Superior temporal gyrus (tissue), 1 donor: Measurements from ENCODE around the gene TCN1.
"Not testable (repeated sequence)": the region's sequence is repeated elsewhere in the genome, so short reads cannot be mapped to it uniquely, and the experiment has no call there.

Experiments
- DNase-seq: peaks from one replicate; pipeline ENCODE4 v3.0.0-alpha.2; 2016; ENCODE audit errors: extremely low spot score

TCN1 gene

DNA sequence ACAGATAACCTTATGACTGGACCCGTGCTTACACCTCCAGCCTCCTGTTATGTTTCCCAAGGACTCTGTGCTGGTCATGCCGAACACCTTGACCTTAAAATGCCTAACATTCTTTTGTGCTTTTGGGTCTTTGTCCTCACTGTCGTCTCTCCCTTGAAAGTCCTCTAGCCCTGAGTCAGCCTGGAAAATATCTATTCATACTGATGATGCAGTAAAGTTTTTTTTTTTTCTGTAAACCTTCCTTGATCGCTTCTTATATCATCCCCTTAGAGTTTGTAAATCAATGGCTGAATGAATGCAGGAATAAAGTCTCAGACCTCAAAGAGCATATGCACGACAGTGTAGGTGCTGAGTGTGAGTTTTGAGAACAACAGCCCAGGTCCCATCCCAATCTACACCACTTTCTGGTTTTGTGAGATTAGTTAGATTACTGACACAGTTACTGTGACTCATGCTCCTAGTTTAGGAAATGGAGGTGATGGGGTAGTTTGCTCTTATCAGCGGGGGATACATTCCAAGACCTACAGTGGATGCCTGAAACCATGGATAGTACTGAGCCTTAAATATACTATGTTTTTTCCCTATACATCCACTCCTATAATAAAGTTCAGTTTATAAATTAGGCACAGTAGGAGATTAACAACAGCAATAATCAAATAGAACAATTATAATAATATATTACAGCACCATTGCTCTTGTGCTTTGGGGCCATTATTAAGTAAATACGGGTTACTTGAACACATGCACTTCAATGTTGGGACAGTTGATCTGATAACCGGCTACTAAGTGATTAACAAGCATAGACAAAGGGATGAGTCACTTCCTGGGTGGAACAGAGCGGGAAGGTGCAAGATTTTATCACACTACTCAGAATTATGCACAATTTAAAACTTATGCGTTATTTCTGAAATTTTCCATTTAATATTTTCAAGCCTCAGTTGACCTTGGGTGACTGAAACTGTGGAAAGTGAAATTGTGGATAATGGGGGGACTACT lies 8.6 kb downstream of the TCN1 start:
- DNase-seq, result no peak

DNA sequence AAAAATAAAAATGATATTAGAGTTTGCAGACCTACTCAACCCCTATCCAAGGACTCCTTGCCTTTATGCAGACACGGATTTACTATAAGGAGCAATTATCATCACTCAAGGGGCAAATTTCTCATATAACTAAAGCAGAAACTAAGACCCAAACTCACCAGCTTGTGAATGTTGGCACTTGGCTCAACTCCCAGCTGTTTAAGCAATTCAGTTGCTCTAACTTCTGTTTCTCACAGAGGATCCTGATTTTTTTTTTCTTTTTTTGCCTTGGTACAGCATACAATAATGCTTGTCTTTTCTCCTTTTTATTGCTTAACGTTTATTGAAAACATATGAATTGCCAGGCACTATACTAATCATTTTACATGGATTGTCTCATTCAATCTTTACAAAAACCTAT lies 11.4 kb downstream of the TCN1 start:
- no peak for DNase-seq

DNA sequence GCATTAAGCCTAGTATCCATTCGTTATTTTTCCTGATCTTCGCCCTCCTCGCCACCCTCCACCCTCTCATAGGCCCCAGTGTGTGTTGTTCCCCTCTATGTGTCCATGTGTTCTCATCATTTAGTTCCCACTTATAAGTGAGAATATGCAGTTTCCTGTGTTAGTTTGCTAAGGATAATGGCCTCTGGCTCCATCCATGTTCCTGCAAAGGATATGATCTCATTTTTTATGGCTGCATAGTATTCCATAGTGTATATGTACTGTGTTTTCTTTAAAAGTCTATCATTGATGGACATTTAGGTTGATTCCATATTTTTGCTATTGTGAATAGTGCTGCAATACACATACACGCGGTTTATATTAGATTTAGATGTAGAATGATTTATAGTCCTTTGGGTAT lies 14.9 kb downstream of the TCN1 start:
- not testable (repeated sequence) for DNase-seq

DNA sequence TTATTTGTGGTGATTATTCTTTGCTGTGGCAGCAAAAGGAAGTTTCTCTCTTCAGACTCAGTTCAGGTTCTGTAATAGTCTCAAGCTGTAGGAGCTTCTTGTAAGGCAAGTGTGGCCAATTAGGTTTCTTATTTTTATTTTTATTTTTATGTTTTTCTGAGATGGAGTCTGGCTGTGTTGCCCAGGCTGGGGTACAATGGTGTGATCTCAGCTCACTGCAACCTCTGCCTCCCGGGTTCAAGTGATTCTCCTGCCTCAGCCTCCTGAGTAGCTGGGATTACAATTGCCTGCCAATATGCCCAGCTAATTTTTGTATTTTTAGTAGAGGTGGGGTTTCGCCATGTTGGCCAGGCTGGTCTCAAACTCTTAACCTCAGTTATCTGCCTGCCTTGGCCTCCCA lies 16.7 kb downstream of the TCN1 start:
- not testable (repeated sequence) for DNase-seq

DNA sequence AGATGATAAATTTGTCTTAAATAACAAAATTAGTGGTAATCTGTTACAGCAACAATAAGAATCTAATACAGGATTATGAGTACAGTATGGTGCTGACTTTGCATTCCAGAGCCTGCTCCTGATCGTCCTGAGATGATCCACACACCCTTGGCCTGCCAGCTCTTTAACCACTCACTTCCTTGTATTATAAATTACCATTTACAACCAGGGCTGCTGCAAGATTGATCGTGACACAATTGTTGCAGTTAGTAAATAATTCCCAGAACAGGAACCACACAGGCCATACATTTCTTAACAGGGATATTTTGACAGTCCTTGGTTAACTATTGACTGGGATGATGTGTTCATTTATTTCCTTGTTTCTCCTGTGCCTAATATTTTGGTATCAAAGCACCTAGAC lies 17.2 kb downstream of the TCN1 start:
- no peak for DNase-seq

DNA sequence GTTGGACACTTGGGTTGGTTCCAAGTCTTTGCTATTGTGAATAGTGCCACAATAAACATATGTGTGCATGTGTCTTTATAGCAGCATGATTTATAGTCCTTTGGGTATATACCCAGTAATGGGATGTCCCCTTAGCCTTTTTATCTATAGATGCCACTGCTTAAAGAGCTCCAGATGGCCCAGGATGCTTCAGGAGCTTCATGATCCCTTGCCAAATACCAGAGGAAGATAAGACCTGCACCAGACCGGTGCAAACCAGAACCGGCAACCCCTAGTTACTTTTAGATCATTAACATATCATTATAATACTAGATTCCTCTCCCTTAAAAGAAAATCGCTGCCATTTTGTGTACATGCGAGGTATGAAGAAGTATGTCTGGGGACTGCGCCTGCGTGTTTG lies 17.8 kb downstream of the TCN1 start:
- DNase-seq, result not testable (repeated sequence)

DNA sequence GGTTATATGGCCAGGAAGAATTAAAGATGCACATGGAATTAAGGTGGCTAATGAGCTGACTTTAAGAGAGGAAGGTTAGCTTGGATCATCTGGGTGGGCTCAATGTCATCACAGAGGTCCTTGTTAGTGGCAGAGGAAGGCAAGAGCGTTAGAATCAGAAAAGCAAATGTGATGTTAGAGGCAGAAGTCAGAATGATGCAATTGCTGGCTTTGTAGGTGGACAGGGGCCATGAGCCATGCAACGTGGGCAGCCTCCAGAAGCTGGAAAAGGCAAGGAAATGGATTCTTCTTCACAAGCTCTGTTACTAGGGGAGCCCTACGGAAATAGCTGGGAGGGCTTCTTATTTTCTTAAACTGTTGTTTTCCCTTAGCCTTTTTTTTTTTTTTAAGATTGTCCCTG lies 18.7 kb downstream of the TCN1 start:
- DNase-seq, result no peak

DNA sequence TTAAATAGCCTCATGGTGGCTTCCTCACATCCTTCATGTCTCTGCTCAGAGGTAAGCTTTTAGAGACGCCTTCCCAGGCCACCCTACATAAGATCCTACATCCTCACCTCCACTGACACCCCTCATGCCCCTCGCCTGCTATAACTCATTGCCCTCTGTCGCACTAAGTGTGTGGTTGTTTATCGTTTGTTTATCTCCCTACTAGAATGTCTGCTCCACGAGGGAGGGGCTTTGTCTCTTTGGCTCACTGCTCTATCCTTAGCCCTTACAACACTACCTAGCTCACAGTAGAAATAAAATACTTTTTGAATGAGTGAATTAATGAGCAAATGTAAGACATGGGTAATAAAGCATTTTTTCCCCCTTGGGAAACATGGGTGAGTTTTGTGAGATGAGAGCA lies 19.7 kb downstream of the TCN1 start:
- DNase-seq, result no peak

DNA sequence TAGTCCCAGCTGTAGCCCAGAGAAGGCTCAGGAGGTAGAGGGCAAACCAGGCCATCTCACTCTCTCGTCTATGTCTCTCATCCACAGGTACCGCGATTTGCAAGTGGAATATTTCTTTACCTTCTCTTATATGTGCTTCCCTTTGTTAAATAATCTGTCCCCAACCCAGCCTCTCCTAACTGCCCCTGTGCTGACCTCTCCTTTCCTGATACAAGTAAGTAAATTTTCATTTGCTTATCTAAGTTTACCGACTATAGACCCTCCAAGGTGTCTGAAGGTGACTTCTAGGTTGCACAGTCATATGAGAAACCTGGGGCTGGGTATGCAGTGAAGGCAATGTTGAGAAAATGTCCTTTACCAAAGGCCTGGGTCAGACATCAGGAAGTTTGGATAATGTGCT lies 20.9 kb downstream of the TCN1 start, which contains the start of gene CBLIF:
Gene CBLIF, minus strand, starts transcription at position 101 of the 400 bp plus-strand sequence. Its CDS starts 46 bp downstream, at position 55.
- no peak for DNase-seq

DNA sequence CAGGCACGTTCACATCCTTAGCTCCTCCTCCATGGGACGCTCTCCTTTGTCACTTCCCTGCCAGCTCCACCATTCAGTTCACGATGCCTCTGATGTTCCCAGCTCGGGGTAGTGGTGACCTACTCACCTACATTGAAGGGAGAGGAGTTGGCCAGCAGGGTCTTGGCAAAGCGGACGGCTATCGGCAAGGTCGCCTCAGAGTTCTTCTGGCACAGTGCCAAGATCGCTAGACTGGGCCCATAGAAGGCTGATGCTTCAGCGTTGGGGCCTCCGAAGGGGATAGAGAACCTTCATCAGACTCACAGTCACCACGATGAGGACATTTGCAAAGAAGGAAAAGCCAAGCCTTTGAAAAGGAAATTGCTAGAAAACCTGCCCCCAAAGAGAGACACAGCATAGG lies 24.0 kb downstream of the TCN1 start:
- no peak for DNase-seq

DNA sequence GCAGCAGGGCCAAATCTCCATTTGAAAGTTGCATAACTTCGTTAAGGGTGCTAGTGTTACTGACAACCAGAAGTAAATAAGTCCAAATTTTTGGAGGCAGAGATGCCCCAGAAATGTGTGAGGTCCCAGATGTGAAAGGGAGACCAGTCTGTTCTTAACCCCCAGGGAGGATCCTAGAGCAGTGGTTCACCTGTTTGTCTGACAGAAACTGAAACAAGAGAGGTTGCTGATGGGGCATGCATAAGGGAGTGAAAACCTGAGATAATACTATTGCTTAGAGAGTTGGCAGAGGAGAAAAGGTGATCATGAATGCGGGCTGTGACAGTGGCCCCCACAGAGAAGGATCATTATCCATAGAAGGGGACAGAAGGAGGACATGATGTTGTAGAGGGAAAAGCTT lies 24.8 kb downstream of the TCN1 start:
- DNase-seq, result no peak

DNA sequence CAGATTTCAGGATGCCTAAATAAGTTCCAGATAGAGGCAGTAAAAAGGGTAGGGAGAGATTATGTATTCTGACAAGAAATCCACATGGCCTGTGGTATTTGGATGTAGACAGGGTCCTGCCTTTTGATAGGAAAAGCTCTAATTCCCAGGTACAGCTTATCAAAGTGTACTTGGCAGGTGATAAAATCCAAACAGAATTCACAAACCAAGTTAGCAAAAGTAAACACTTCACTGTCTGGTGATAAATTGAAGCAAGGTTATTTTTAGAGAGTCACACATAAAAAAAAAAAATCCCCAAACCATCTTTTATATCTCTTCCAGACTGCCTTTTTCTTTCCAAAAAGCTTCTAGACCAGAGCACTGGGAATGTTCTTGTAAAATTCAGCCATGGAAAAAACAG lies 26.7 kb downstream of the TCN1 start:
- no peak for DNase-seq

DNA sequence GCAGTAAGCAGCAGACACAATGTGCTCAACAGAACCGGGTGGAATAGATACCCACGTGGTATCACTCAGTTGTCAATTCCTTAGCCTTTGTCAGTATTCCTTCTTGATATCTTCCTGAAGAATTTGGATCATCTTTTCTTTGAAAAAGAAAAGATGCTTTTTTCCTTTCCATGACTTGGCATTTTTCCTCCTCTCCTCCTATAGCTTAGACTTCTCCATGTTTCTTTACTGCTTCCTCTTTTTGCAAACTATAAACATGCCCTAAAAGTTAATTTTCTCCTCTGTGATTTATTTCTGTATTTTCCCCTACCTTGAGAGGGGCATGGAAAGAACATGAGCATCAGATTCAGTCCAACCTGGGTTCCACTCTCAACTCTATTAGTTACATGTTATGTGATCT lies 32.7 kb downstream of the TCN1 start:
- no peak for DNase-seq

DNA sequence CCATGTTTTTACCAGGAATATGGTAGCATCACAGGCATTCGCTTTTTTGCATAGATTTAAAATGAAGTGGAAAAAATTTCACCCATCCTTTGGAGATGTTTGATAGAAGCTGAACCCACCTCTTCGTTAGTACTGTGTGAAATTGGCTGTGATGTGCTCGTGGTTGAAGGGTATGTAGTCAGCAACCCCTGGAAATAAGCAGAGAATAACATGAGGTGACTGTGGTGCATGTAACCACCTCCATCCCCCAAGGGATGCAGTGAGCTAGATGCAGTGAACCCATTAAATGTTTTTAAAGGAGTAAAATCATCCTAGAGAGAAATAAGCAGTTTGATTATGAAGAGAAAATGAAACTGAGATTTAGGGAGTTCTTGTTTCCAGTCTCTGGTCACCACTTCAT lies 36.9 kb downstream of the TCN1 start:
- DNase-seq, result no peak

DNA sequence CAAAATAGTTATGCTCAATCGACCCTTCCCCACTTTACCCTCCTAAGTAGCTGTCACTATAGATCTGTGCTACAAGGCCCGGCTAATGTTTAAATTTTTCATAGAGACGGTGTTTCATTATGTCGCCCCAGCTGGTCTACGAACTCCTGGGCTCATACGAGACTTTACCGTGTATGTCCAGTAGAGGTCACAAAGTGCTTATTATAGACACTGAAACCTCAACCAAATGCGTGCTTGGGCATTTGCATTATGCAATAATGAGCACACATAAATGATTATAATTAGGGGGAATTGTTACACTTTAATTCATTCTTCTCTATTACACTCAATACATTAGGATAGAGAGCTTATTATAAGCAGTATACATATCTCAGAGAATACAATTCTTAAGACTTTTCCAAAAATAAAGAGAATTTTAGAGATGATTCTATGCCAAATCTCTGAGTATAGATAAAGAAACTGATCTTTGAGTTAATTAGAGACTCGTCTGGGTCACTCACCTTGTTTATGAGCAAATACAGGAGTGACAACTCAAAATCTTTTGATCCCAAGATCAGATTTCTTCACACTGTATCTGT lies 43.2 kb downstream of the TCN1 start:
- peak; percentile 76 for DNase-seq

DNA sequence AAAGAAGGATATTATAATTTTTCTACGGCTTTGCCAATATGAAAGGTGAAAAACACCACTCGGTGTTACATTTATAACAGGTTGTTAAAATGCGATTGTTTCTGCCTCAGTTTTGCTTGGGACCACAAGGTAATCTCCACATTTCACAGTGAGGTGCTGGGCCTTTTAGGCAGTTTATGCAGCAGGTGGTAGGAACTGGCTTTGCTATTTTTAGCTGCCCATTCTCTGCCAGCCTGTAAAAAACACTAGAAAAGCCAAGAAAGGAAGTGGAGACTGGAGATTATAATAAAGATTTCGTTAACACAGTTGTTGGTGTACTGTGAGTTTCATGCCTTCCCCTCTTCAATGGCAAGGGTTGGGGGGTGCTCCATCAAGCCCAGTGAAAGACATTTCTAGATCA lies 47.7 kb downstream of the TCN1 start:
- no peak for DNase-seq

DNA sequence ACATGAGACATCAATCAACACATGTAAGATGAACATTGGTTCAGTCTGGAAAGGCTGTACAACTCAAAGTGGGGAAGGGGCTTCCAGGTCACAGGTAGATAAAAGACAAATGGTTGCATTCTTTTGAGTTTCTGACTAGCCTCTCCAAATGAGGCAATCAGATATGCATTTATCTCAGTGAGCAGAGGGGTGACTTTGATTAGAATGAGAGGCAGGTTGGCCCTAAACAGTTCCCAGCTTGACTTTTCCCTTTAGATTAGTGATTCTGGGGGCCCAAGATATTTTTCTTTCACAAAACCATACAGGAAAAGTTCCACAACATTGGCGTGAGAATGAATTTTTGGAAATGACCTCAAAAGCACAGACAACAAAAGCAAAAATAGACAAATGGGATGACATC lies 49.9 kb downstream of the TCN1 start:
- DNase-seq, result not testable (repeated sequence)

DNA sequence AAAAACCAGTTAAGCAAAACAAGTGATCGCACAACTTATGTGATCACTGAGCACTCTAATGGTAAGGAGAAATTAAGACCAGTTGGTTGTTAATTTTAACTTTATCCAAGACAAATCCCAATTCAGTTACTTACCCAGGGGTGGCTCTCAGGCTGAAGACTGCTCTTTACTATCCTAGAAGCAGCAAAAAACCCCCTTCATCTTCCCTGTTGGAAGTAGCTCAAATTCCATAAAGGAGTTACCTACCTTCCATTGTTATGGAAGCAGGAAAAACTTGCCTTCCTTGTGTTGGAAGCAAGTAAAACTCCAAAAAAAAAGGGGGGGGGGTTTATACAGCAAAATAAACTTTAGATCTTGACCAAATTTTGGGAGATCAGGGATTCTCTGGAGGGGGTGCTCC lies 50.5 kb downstream of the TCN1 start:
- no peak for DNase-seq

DNA sequence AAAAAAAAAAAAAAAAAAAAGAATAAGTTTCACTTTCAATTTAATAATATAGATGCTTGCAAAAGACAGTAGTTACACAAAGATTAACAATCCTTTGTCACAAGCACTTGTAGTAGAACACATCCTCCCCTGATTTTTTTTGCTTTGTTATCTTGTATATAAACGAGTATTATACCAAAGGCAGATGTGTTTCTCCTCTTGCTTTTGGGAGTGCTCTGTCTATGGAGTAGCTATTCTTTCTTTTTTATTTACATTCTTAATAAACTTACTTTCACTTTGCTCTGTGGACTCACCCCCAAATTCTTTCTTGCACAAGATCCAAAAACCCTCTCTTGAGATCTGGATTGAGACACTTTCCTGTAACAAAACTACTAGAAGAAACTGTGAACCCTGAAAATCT lies 52.3 kb downstream of the TCN1 start:
- no peak for DNase-seq

DNA sequence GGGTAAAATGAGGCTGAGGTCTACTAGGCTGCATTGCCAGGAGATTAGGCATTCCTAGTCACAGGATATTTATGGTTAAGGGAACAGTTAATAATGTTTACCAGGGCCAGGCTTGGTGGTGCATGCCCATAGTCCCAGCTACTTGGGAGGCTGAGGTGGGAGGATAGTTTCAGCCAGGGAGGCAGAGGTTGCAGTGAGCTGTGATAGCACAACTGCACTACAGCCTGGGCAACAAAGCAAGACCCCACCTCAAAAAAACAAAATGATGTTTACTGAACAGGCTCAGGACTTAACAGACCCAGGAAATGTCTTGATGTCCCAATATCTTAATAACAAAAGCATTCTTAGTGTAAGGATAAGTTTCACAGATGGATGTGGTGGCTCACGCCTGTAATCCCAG lies 52.9 kb downstream of the TCN1 start:
- DNase-seq, result no peak

DNA sequence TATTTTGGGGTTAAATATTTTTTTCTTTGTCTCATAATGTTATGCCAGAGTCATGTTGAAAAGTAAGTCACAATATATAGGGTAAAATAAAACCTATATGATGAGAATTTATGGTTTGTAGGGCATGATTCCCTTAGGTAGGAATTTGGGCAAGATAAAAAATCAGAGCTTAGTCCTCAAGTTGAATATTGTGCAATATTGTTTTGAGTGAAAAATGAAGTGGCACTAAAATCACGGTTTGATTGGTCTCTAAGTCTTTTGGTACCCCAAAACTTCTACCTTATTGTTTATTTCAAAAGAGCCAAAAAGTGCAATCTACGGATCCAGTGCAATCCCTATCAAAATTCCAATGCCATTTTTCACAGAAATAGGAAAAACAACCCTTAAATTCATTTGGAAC lies 54.1 kb downstream of the TCN1 start:
- no peak for DNase-seq

DNA sequence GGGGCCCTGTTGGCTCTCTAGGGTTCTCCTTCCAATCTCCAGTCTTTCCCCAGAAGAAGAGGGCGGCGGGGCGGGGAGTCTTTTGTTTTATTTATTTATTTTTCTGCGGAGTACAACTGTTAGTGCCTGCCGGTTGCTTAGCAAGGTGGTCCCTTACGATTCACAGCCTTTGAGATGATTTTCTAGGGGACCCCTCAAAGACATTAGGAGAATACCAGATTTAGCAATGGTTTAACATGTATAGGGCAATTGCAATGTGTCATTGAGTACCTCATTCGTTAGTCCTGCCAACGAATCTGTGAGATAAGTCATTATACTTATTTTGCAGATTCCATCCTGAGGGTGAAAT lies 55.4 kb downstream of the TCN1 start:
- peak; percentile 29 for DNase-seq

DNA sequence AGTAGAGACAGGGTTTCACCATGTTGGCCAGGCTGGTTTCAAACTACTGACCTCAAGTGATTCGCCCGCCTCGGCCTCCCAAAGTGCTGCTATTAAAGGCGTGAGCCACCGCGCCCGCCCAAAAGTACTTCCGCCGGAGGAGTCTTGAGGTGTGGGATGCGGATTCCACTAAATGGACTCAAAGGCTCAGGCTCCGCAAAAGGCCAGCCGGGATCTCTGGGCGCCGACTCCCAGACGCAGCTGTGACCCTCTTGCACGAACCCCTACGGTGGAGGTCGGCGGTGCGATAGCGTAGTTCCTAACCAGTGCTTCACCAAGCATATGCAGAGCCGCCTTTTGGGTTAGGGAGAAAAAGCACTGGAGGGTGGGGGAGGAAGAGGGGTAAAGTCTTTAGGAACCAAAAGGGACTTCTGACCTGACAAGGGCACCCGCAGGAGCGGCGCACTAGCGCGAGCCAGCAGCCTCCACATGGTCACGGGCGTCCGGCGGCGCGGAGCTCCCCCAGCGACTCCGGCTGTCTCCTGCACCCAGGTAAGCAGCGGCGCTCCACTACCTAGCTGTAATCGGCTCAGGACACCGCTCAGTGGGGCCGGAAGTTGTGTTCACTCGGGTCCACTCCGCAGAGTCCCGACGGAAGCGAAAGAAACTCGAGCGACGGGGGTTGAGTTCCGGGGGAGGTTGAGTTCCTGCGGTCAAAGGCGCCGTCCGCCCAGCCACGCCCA lies 55.9 kb downstream of the TCN1 start, which contains the start of gene MRPL16:
Gene MRPL16, minus strand, starts transcription at position 590 of the 722 bp plus-strand sequence. Its CDS starts 120 bp downstream, at position 470.
- peak; percentile 85 for DNase-seq
